ENCODE data around the gene CD96.

The CD96 gene

DNA sequence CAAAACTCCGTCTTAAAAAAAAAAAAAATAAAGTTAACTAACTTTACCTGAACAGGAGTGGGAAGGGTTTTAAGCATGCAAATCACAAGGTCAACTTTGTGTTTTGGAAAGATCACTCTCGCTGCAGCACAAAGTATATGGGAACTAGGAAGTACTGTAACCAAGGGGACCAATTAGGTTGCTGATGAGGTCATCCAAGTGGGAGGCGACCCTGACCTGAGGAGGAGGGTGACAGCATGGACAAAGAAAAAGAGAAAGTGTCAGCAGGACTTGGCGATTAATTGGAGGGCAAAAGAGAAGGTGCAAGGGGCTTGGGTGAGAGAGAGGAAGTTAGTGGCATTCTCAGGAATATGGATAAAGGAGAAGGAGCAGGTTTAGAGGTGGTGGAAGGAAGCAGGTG is 142.6 kb downstream of the CD96 start:
- no peak for DNase-seq

GRCh38 chr3:111688190-111688800 is 146.3 kb downstream of the CD96 start:
- DNase-seq = no peak

DNA sequence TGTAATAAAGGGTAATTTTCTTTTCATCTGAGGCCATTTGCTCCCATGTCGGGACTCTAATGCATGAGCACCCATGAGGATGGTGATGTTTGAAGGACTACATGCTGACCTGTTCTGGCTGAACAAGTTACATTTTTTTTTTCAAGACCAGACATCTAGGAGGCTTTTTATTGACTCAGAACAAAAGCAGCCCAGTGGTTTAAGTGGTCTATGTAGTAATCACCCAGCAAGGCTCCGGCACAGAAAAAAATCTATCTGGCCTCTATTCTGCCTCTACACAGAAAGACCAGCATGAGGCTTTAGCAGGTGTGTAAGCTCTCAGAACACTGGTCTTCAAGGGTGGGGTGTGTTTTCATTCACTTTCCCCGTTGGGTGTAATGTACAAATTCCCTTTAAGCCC is 148.2 kb downstream of the CD96 start:
- peak; percentile 4 for DNase-seq

DNA sequence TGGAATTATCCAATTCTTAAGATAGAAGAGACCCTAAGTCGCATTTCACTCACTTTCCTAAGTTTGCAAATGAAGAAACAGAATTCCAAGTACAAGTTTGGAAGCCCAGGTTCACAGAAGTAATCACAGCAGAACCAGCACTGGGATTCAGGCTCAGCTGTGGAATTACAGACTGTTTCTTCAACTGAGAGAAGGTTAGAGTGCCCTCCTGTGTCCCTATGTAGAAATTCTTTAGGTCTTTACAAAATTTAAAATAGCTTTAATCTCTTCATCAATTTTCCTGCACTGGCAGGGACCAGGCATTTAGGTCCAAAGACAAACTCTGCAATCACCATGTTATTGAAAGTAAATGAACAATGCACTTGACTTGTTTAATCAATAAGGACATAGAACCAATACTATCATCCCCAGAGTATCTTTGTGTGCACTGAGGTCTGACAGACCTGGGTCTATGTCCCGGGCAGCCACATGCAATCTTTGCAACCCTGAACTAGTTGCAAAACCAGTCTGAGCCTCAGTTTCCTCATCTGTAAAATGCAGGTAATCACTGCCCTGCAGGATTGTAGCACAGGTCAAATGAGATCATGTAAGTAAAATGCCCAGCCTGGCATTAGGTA is 149.4 kb downstream of the CD96 start:
- peak; percentile 32 for DNase-seq

DNA sequence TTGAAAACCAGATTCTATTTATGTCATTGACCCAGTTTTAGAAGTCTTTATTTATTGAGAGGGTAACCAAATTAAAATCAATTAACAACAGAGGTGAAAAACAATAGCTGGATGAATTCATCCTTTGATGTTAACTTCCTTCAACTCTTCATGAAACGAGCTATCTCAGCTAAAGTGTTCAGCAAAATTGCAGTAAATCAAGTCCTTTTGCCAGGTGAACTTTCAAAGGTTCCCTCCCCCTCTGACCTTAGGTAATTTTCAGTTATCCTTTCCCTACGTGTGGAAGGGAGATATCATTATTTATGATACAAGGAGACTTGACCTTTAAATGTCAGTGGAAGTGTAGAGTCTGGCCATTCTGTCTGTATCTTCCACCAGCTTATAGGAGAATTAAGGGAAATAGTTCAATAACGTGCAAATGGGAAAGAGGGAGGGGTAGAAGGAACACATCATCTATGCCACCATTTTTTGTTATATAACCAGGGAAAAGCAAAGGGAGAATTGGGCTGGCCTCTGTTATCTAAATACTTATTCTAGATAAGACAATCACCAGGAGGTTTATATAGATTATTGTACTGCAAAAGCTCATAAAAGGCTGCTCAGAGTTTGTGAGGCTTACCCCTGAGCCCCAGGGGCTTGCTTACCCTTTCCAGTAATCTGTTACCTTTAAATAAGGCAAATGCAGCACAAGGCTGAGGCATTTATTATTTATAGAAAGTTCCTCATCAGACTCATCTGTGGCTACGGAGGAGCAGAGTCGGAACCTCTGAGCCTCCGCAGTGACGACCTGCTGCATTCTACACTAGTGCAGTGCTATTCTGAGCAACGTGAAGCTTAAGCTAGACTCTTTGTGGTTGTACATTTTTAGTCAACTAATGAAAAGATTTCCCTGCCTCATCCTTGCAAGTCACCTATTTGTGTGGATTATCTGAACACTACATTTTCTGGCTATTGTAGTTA is 150.9 kb downstream of the CD96 start:
- DNase-seq = no peak

- no peak for DNase-seq
Measured at GRCh38 chr3:111694471-111694870, 152.5 kb downstream of the CD96 start.

GRCh38 chr3:111695636-111696117 is 153.7 kb downstream of the CD96 start:
- no peak for DNase-seq

DNA sequence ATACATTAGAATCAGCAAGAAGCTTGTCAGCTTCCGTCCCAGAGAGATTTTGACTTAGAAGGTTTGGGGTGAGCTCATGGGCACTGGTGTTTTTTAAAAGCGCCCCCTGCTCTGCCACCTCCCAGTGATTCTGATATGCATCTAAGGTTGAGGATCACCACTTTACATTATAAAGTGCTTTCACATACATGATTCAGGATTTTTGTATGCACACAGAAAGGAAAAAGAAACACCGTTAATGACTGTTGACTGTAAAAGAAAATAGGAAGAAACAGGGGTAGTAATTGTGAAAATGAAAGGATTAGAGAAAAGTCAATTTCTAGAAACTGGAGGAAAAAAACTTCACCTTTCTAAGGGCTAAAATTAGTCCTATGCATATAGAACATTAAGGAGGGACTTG is 158.1 kb downstream of the CD96 start:
- DNase-seq = no peak

GRCh38 chr3:111701292-111701906 is 159.4 kb downstream of the CD96 start:
- DNase-seq = no peak
